ENCODE results near the gene CDH23. TPM values are rescaled to one million over a fixed set of nuclear protein-coding genes. Genes with fewer than 3 reads are reported as not detected.

CDH23 gene
- total RNA-seq, 2 experiments from 2014 or later: 1.6 TPM

DNA sequence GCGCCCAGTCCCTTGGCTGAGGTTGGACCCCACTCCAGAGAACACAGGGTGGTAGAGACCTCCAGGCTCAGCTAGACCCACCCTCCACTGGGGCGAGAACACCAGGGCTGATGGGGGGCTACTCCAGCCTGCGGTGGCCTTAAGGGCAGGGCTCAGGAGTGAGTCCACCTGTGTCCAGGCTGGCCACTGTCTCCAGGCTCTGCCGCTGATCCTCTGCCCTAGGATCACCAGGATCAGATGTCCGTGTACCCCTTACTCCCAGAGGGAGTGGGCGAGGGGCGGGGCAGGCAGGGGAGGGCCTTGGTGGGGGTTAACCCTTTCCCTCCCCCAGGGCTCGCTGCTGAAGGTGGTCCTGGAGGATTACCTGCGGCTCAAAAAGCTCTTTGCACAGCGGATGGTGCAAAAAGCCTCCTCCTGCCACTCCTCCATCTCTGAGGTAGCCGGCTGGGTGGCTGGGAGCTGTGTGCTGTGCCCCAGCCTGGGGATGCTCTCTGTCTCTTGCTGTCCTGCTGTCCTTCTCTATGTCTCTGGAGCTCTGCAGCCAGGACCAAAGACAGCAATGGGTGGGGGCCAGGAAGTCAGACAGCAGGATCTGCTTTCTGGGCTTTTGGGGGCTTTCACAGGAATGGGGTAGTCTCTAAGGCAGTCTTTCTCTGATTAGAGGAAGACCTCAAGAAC is 416.3 kb downstream of the CDH23 start:
- no peaks in the 10 kb centered on the region for H3K9me3 Mint-ChIP-seq
- H3K36me3 Mint-ChIP-seq (ENCODE audit: low read depth): peaks cover 7% of the 10 kb centered on the region
- no peak overlapping the region for H3K4me3 Mint-ChIP-seq
- H3K4me1 Mint-ChIP-seq (ENCODE audit: low read depth): peaks cover 2% of the 10 kb centered on the region
- no peaks in the 10 kb centered on the region for H3K27me3 Mint-ChIP-seq (ENCODE audit: low read depth)
- CTCF ChIA-PET: interaction anchor here (0.7 to 3.7 kb wide), 17 partner anchors 9 to 431 kb away, joined by 3 to 25 read pairs (median 3); partner anchors contain the start of genes CDH23 and VSIR
- DNase-seq: no peak
- intact Hi-C loops (cut with micrococcal nuclease): loop anchor here (1.0 to 2.0 kb wide), 5 partner anchors 40 to 498 kb away; partner anchors contain the start of gene VSIR
- no peak overlapping the region for H3K27ac Mint-ChIP-seq

GRCh38 chr10:71814922-71815411 is 418.2 kb downstream of the CDH23 start:
- intact Hi-C loops (cut with micrococcal nuclease): no loop called here
- Mint-ChIP-seq H3K9me3 (no peaks in the 10 kb centered on the region), H3K27ac (no peak overlapping the region), H3K27me3 (ENCODE audit: low read depth) (no peaks in the 10 kb centered on the region), H3K36me3 (ENCODE audit: low read depth) (peaks cover 11% of the 10 kb centered on the region), H3K4me3 (no peak overlapping the region), H3K4me1 (ENCODE audit: low read depth) (peaks cover 2% of the 10 kb centered on the region)
- CTCF ChIA-PET: interaction anchor here (0.8 kb wide), 1 partner anchor 117 kb away, joined by 4 read pairs; no protein-coding TSS in a partner anchor
- DNase-seq: no peak

- Mint-ChIP-seq H3K9me3 (no peaks in the 10 kb centered on the region), H3K4me3 (no peak overlapping the region), H3K27me3 (ENCODE audit: low read depth) (no peaks in the 10 kb centered on the region), H3K4me1 (ENCODE audit: low read depth) (peaks cover 2% of the 10 kb centered on the region), H3K27ac (no peak overlapping the region), H3K36me3 (ENCODE audit: low read depth) (peaks cover 11% of the 10 kb centered on the region)
- CTCF ChIA-PET: interaction anchor here (0.8 kb wide), 1 partner anchor 118 kb away, joined by 4 read pairs; no protein-coding TSS in a partner anchor
- intact Hi-C loops (cut with micrococcal nuclease): no loop called here
- DNase-seq: no peak
Measured at GRCh38 chr10:71815515-71816130, 418.9 kb downstream of the CDH23 start.

GRCh38 chr10:71816421-71816851 is 419.7 kb downstream of the CDH23 start:
- CTCF ChIA-PET: no interaction called here
- Mint-ChIP-seq H3K27me3 (ENCODE audit: low read depth) (no peaks in the 10 kb centered on the region), H3K27ac (no peak overlapping the region)

GRCh38 chr10:71816936-71817618 is 420.4 kb downstream of the CDH23 start:
- Mint-ChIP-seq H3K36me3 (ENCODE audit: low read depth) (peaks cover 19% of the 10 kb centered on the region), H3K27me3 (ENCODE audit: low read depth) (no peaks in the 10 kb centered on the region), H3K4me1 (ENCODE audit: low read depth) (peaks cover 7% of the 10 kb centered on the region), H3K27ac (no peak overlapping the region), H3K9me3 (no peaks in the 10 kb centered on the region), H3K4me3 (no peak overlapping the region)
- CTCF ChIA-PET: interaction anchor here (1.1 kb wide), 1 partner anchor 232 kb away, joined by 3 read pairs; no protein-coding TSS in a partner anchor
- intact Hi-C loops (cut with micrococcal nuclease): no loop called here
- DNase-seq: no peak

More at GRCh38 chr10:71816421-71816851, 419.7 kb downstream of the CDH23 start:
- Mint-ChIP-seq H3K36me3 (ENCODE audit: low read depth) (peaks cover 15% of the 10 kb centered on the region), H3K9me3 (no peaks in the 10 kb centered on the region), H3K4me1 (ENCODE audit: low read depth) (peaks cover 2% of the 10 kb centered on the region), H3K4me3 (no peak overlapping the region)
- intact Hi-C loops (cut with micrococcal nuclease): no loop called here
- no peak for DNase-seq

DNA sequence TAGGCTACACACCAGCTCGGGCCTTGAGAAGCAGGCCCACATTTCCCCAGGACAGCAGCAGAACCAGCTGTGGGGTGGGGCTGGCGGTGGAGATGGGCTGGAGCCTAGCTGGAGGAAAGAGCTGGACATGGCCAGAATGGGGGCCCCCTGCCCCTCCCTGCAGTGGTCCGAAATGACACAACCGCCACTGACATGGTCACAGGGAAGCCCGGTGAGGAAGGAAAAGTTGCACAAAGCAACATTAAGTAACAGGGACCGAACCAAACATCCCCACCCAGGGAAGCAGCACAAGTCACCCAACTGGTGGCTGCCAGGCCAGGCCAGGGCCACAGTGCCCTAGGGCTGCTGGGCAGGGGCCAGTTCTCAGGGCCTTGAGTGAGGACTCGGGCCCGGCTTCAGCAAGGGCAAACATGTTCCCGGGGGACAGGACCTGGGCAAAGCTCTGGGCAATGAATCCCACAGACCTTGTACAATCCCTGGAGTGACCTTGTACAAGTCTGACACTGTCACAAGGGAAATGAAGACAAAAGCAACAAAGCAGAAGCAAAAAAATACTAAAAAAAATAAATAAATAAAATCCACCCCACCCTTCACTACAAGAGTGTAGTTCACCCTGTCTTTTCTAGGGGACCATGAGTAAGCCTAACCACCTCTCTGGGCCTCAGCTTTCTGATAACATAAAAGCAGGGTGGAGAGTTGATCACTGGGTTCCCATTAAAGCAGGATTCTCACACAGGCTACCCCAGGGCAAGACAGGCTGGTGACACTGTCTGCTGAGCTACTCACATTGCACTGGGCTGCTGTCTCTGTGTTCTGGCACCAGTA is 421.3 kb downstream of the CDH23 start:
- no peaks in the 10 kb centered on the region for H3K27me3 Mint-ChIP-seq (ENCODE audit: low read depth)
- H3K36me3 Mint-ChIP-seq (ENCODE audit: low read depth): peaks cover 21% of the 10 kb centered on the region
- H3K4me3 Mint-ChIP-seq: no peak overlapping the region
- peaks cover 8% of the 10 kb centered on the region for H3K4me1 Mint-ChIP-seq (ENCODE audit: low read depth)
- DNase-seq: no peak
- no peaks in the 10 kb centered on the region for H3K9me3 Mint-ChIP-seq
- H3K27ac Mint-ChIP-seq: peak overlapping the region; percentile 3
- CTCF ChIA-PET: interaction anchor here (1.1 to 1.2 kb wide), 4 partner anchors 12 to 231 kb away, joined by 3 to 4 read pairs (median 4); no protein-coding TSS in a partner anchor
- intact Hi-C loops (cut with micrococcal nuclease): no loop called here

GRCh38 chr10:71818674-71819260 is 422.0 kb downstream of the CDH23 start:
- H3K9me3 Mint-ChIP-seq: no peaks in the 10 kb centered on the region
- no peak overlapping the region for H3K4me3 Mint-ChIP-seq
- intact Hi-C loops (cut with micrococcal nuclease): no loop called here

GRCh38 chr10:71819441-71819861 is 422.7 kb downstream of the CDH23 start:
- Mint-ChIP-seq H3K27me3 (ENCODE audit: low read depth) (no peaks in the 10 kb centered on the region), H3K36me3 (ENCODE audit: low read depth) (peaks cover 19% of the 10 kb centered on the region), H3K9me3 (no peaks in the 10 kb centered on the region), H3K27ac (no peak overlapping the region), H3K4me1 (ENCODE audit: low read depth) (peaks cover 8% of the 10 kb centered on the region), H3K4me3 (no peak overlapping the region)
- no peak for DNase-seq
- CTCF ChIA-PET: interaction anchor here (0.5 to 1.2 kb wide), 5 partner anchors 11 to 145 kb away, joined by 3 to 5 read pairs (median 4); partner anchors contain the start of gene CHST3
- intact Hi-C loops (cut with micrococcal nuclease): no loop called here

More at GRCh38 chr10:71818674-71819260, 422.0 kb downstream of the CDH23 start:
- H3K36me3 Mint-ChIP-seq (ENCODE audit: low read depth): peaks cover 19% of the 10 kb centered on the region
- H3K27me3 Mint-ChIP-seq (ENCODE audit: low read depth): no peaks in the 10 kb centered on the region
- no peak overlapping the region for H3K27ac Mint-ChIP-seq
- peaks cover 8% of the 10 kb centered on the region for H3K4me1 Mint-ChIP-seq (ENCODE audit: low read depth)
- CTCF ChIA-PET: interaction anchor here (0.5 to 1.2 kb wide), 5 partner anchors 11 to 231 kb away, joined by 3 to 4 read pairs (median 3); no protein-coding TSS in a partner anchor
- no peak for DNase-seq

GRCh38 chr10:71819985-71820384 is 423.3 kb downstream of the CDH23 start:
- Mint-ChIP-seq H3K4me3 (no peak overlapping the region), H3K4me1 (ENCODE audit: low read depth) (peaks cover 8% of the 10 kb centered on the region), H3K27me3 (ENCODE audit: low read depth) (no peaks in the 10 kb centered on the region), H3K9me3 (no peaks in the 10 kb centered on the region), H3K36me3 (ENCODE audit: low read depth) (peaks cover 19% of the 10 kb centered on the region), H3K27ac (peak overlapping the region; percentile 13)
- CTCF ChIA-PET: interaction anchor here (0.5 kb wide), 1 partner anchor 144 kb away, joined by 5 read pairs; the partner anchor contains the start of gene CHST3
- DNase-seq: no peak
- intact Hi-C loops (cut with micrococcal nuclease): no loop called here

DNA sequence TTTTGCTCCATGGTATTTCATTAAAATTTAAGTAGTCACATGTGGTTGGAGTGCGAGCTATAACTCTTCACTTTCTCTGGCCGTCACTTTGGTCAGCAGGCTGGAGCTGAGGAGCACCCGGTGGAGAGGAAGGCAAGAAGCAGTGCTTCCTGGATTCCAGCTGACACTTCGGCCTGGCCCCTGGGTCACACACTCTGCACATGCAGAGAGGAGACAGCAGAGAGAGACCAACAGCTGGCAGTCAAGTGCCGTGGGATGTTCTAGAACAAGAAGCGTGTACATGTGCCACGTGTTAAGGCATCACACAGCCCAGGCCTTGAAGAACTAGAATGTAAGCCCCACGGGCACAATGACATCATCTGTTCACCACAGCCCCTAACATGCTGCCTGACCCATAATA is 424.2 kb downstream of the CDH23 start:
- Mint-ChIP-seq H3K4me1 (ENCODE audit: low read depth) (peaks cover 8% of the 10 kb centered on the region), H3K9me3 (no peaks in the 10 kb centered on the region), H3K4me3 (no peak overlapping the region), H3K27me3 (ENCODE audit: low read depth) (no peaks in the 10 kb centered on the region), H3K27ac (no peak overlapping the region), H3K36me3 (ENCODE audit: low read depth) (peaks cover 16% of the 10 kb centered on the region)
- intact Hi-C loops (cut with micrococcal nuclease): no loop called here
- DNase-seq: no peak
- CTCF ChIA-PET: no interaction called here
